ENCODE measurements around the gene TEX36.

DNA sequence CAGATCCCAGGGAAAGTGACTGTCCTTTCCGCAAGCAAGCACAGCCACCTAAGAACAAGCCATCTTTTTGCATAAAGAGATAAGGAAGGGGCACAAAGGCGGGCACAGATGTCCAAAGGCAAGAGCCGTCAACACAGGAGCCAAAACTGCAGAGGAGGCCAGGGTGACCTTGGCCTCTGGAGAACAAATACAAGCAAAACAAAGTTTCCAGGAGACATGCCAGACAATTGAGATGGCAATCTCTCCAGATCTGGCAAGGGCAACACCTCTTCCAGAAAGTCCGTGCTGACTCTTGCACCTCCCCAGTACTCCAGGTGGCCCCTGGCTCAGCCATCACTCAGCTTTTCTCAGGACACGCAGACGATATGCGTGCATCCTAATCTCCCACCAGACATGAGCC is 58.2 kb downstream of the TEX36 start:
- TF ChIP-seq TAF1 (IDR thresholded peaks at IDR 0.05; ENCODE audit: borderline replicate concordance, insufficient read depth, low read length) (no peak), POLR2AphosphoS5 (IDR thresholded peaks at IDR 0.05; ENCODE audit: low read depth, low read length) (no peak), SIN3A (IDR thresholded peaks at IDR 0.05; ENCODE audit: borderline replicate concordance, insufficient read depth, low read length) (no peak)
- TF ChIP-seq, protein P1, sequence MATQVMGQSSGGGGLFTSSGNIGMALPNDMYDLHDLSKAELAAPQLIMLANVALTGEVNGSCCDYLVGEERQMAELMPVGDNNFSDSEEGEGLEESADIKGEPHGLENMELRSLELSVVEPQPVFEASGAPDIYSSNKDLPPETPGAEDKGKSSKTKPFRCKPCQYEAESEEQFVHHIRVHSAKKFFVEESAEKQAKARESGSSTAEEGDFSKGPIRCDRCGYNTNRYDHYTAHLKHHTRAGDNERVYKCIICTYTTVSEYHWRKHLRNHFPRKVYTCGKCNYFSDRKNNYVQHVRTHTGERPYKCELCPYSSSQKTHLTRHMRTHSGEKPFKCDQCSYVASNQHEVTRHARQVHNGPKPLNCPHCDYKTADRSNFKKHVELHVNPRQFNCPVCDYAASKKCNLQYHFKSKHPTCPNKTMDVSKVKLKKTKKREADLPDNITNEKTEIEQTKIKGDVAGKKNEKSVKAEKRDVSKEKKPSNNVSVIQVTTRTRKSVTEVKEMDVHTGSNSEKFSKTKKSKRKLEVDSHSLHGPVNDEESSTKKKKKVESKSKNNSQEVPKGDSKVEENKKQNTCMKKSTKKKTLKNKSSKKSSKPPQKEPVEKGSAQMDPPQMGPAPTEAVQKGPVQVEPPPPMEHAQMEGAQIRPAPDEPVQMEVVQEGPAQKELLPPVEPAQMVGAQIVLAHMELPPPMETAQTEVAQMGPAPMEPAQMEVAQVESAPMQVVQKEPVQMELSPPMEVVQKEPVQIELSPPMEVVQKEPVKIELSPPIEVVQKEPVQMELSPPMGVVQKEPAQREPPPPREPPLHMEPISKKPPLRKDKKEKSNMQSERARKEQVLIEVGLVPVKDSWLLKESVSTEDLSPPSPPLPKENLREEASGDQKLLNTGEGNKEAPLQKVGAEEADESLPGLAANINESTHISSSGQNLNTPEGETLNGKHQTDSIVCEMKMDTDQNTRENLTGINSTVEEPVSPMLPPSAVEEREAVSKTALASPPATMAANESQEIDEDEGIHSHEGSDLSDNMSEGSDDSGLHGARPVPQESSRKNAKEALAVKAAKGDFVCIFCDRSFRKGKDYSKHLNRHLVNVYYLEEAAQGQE (IDR thresholded peaks at IDR 0.05; ENCODE audit: insufficient read depth in 1 of 2, low read depth in 2 of 2, low read length in 2 of 2) = no peak

Measured in PFSK-1 (cell line).